HG02885 (cell line): ENCODE data around the gene SLC6A7.
"Not testable (repeated sequence)": the region's sequence is repeated elsewhere in the genome, so short reads cannot be mapped to it uniquely, and the experiment has no call there.

ENCODE experiments used
- ATAC-seq: cut with Tn5 transposase; IDR thresholded peaks from one replicate; pipeline ENCODE4 v1.9.1; 2021; ENCODE audit warnings: mild to moderate bottlenecking; ENCODE audit not compliant: unreplicated experiment, poor library complexity

SLC6A7 gene

DNA sequence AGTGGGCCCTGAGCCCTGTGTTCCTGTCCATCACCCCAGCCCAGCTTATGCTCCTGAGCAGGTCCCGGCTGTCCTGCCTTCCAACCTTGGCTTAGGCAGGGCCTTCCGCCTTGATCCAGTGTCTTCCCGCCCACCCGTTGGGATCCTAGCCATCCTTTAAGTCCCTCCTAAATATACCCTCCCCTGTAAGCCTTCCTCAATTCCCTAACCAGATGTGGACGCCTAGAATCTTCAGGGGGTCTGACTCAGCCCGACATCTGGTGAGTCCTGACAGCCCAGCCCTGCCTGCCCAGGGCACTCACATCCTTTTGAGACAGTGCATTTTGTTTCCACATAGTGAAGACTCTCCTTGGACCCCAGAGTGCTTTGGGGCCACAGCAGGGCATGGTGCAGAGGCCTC lies 23.7 kb downstream of the SLC6A7 start:
- no peak for ATAC-seq

DNA sequence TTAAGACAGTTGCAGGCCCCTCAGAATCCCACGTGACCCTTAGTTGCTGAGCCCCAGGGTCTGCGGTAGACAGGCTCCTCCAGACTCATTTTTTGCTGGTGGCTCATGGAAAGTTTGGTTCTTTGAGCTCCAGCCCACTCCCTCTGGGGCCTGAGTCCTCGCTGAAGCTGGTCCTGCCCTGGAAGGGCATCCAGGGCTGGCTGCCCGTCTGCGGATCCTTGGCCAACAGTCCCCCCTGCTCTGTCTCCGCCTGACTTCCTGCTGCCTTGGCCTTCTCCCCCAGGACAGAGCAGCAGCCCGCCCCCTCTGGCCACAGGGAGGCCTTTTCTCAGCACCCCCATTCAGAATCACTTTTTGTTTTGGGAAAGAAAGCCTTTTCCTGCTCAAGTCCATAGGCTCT lies 24.4 kb downstream of the SLC6A7 start:
- ATAC-seq, result no peak

DNA sequence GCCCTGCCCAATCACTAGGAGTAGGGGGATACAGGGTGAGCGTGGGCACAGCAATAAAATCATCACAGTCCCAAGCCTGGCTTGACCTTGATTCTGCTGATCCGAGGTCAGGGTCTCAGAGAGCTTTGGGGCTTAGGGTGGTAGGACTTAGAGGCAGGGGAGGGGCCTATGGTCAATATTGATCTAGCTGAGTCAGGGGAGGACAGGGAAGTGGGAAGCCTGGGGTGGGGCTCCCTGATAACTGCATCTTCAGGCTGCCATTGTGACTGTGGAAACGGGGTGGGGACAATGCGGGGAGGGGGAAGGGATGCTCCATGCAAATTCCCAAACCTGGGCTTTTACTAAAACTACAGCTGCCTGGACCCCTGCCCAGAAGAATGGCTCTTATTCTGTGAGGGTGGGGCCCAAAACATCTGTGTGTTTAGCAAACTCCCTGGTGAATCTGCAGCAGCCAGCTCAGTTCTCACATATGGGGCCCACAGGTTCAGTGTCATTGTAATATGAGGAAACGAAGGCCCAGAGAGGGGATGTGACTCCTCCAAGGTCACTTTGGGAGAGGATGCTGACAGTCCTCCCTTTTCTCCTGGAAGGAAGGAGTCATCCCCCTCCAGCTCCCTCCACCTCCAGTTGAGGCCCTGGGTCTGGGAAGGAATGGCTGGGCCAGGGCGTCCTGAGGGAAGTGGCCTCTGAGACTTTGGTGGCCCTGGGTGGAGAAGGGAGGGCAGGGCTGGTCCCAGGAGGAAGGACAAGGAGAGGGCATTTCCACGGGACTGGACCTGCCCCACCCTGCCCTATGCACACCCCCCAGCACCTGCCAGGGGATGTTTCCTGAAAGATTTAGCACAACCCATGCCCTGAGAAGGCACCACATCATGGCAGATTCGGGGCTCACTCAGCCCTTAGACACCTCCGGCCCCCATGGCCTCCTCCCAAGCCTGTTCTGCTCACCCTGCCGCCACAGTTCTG lies 26.4 kb downstream of the SLC6A7 start:
- no peak for ATAC-seq

DNA sequence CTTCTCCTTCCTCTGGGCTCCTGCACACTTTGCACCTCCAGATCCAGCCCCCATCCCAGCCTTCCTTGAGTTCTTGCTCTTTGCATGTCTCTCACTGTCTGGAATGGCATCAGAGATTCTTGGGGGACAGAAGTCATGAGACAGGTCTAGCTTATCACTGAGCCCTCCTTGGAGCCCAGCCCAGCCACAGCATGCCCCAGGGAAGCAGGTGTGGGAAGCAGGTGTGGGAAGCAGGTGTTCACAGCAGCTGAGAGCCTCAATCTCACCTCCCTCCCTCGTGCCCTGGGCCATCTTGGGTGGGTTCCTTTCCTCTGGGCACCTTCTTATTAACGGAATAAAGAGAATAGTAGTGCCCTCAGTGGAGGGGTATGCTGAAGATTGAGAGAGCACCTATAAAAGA lies 27.2 kb downstream of the SLC6A7 start:
- no peak for ATAC-seq

DNA sequence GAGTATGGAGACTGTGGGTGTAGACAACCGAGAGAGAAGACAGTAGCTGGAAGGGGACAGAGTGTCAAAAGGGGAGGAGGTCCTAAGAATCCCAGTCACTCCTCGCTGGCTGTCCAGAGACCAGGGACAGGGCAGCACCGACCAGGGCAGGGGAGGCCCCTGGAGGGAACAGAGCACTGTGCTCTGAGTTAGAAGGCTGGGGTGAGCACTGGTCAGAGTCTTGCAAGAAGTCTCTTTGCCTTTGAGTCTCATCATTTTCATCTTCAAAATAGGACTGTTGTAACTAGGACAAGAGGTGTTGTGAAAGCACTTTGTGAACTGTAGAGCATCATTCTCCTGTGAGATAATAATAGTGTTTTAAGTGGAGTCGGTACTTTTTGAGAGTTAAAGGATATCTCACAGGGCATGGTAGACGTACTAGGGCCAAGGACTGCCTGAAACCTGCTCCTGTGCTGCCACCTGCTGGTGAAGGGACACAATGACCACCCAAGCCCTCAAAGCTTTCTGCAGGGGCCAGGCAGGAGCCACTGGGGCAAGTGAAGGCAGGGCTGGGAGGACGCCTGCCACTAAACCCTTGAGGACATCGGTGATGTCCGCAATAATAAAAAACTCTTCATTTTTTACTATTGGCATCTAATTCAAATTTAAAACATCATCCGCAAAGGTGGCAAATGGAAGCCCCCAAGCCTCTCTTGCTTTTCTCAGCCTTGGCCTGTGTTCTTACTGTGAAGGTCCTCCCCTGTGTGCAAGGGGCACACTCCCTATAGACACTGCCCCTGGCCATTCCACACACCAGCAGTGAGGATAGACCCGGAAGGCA lies 28.2 kb downstream of the SLC6A7 start:
- peak; percentile 87 for ATAC-seq

DNA sequence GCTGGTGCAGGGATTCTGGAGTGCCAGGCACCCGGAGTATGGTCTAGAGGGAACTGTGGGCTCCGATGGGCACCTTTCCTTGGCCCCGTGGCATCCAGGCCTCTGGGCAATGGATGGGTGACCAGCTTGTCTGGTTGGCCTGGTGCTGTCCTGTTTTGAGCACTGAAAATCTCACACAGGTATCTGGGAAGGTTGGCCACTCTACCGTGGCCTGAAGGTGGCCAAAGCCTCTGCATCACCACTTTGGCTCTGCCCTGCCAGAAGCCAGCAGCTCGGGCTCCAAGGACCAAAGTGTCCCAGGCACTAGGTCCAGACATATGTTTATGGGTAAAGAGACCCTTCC lies 28.8 kb downstream of the SLC6A7 start:
- no peak for ATAC-seq

DNA sequence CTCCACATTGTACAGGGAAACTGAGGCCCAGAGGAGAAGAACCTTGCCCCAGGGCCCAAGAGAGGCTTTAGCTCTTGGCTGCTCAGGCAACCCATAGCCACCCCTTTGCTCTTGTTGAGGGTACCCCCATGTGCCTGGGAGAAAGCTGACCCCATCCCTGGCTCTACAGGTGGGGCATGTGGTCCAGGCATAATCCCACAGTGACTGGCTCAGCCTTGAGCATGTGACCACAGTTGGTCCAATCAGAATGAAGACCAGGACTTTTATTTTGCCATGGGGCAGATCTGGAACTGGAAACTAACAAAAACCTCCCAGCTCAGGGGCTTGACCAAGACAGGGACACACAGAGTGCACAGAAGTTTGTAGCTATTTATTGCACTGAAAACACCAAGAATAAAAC lies 29.3 kb downstream of the SLC6A7 start:
- no peak for ATAC-seq

DNA sequence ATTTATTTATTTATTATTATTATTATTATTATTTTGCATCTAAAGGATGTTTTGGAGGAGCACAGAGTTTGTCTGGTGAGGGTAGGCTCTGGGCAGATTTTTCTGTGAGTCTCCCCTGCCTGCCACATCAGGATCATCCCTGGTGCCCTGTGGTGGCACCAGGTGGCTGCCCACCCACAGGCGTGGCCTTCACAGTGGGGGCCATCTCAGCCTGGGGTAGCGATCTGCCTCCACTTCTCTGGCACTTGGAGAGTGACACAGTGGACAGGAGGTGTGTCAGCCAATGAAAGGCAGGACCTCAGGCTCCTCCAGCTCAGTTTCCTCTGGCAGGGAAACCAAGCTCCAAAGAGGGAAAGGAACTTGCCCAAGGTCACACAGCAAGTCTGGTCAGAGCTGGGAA lies 30.0 kb downstream of the SLC6A7 start:
- ATAC-seq, result no peak

DNA sequence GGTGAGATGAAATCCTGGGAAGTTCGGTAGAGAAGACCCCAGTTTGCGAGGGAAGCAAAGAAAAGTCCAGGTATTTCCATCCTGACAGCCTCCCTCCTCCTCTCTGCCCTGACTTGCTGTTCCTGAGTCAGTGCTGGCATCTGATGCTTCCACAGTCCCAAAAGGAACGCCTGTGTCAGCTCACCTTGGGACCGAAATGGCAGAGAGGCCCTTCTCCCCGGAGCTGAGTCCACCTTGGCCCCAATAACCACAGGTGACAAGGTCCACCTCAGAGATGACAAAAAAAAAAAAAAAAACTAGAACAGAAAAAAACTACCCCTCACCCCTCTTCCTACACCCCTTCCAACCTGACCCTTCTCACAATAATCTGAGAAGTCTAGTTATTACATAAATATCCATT lies 31.6 kb downstream of the SLC6A7 start:
- ATAC-seq, result no peak

DNA sequence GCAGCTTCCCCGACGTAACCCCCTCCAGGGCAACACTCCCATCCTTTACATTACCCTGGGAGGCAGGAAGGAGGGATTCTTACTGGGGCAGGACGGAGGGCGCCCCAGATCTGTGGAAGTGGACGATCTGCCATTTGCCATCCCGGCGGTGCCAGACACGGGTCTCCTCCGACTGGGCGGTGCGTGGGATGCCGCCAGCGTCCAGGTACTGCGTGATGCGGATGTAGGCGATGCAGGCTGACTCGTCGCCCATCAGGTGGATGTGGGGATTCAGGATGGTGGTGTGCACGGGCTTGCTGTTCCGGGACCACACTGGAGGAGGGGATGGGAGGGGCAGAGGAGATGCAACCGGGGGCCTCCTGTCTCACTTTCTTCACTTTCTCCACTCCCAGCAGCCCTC lies 33.0 kb downstream of the SLC6A7 start:
- ATAC-seq, result no peak

DNA sequence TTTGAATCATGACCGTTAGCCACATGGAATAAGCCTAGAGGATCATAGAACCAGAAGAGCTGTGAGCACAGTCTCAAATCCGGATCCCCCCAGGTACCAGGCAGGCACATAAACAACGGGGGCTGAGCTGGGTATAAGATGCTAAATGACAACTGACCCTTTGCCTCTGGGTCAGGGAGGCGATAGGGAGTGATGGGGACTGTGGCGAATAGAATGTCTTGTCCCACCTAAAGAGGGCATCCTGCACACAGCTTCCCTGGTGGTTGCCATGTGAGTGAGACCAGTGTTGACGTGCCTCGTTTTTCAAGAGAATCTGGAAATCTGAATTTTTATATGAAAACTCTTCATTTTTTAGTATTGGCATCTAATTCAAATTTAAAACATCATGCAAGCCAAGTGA lies 33.6 kb downstream of the SLC6A7 start:
- no peak for ATAC-seq

DNA sequence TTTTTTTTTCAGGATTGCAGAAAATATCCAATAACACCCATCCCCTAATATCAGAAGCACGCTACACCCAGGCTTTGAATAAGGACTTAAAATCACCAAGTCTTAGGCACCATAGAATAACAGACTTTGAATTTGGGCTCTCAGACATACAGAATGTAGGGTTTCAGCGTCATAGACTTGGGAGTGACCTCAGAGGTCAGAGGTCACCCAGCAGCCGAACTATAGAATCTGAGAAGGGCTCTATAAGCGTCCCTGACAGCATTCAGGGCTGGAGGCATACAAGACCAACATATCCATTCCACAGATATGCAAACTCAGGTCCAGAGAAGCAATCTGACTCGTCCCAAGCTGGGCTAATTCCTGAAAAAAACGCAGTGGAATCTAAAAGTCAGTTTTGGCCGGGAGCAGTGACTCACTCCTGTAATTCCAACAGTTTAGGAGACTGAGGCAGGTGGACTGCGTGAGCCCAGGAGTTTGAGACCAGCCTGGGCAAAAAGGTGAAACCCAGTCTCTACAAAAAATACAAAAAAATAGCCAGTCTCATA lies 34.7 kb downstream of the SLC6A7 start:
- no peak for ATAC-seq

DNA sequence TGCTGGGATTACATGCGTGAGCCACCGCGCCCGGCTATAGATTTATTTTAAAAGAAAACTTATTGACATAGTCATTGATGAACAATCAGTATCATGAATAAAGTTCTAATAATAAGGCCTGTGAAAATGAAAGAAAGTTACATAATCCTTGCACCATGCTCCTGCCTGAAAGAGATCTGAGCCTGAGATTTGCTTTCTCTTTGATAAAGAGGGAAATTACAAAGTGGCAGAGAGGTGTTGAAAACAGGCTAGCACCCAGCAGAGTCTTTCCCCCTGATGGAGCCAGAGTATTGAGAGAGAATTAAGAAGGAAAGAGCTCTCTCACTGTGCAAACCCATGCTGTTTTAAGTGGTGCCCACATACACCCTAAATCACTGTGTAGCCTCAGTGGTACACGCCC lies 37.2 kb downstream of the SLC6A7 start:
- ATAC-seq, result no peak

DNA sequence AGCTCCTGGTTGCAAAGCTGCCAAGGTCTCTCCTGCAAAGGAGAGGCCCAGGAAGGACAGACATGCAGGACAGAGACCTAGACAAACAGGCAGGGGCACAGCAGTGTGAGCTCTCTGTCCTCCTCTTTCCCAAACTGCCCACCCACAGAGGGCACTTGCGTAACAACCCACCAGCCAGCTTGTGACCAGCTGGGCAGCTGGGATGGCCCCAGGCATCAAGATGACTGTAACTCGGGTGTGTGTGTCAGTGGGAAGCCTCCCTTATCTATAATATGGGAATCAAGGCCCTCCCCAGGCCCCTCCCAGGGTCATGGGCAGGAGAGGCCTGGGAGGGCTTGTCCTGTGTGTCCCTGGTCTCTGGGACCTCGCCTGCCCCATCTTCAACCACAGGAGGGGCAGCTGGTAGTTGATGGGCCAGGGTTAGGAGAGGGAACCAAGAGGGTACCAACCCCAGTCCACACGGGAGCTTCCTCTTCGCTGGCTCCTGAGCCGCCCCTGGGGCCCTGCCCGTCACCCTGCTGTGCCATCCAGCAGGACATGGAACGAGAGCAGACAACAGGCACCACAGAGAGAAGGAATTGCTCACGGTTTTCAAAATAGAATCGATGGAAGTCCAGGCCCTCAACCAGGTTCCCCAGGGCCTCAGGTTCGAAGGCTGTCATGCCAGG lies 37.9 kb downstream of the SLC6A7 start:
- ATAC-seq, result no peak

DNA sequence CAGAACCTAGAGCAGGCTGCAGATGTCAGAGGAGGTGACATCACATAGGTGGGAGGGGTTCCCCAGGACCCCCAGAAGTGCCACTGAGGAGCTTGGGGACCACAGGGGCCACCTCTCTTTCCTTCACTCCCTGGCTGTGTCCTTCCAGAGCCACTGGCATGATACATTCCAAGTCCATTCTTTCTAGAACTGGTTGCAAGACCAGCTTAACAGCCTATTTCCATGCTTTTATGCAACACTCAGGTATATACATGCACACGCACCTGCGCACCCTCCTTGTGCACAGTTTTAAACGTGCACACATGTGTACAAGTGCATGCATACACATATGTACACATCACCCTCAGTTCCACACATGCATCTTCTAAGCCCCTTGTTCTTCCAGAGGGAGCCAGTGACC lies 39.7 kb downstream of the SLC6A7 start:
- no peak for ATAC-seq

DNA sequence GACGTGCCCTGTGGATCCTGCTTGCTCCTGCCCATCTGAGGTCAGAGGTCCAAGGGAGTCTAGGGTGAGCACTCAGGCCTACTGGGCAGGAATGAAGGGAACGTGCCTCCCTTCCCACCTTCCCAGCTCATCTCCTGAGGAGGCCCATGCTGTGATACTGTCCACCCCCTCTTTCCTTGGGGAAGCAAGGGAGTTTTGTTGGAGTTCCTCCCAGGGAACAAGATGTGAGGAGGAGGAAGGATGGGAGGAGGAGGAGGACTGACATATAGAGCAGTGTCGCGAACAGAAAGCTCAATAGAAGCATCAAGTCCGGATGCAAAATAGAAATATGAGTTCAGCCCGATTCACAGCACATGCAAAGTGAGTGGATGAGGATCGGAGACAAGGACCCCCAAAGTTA lies 41.0 kb downstream of the SLC6A7 start:
- no peak for ATAC-seq

DNA sequence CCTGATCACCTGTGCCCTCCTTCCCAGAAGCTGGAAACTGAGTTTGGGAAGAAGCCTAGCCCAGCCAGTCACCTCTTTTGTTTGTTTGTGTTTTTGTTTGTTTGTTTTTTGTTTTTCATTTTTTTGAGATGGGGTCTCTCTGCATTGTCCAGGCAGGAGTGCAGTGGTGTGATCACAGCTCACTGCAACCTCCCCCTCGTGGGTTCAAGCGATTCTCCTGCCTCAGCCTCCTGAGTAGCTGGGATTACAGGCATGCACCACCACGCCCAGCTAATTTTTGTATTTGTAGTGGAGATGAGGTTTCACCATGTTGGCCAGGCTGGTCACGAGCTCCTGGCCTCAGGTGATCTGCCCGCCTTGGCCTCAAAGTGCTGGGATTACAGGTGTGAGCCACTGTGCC lies 43.8 kb downstream of the SLC6A7 start:
- not testable (repeated sequence) for ATAC-seq

DNA sequence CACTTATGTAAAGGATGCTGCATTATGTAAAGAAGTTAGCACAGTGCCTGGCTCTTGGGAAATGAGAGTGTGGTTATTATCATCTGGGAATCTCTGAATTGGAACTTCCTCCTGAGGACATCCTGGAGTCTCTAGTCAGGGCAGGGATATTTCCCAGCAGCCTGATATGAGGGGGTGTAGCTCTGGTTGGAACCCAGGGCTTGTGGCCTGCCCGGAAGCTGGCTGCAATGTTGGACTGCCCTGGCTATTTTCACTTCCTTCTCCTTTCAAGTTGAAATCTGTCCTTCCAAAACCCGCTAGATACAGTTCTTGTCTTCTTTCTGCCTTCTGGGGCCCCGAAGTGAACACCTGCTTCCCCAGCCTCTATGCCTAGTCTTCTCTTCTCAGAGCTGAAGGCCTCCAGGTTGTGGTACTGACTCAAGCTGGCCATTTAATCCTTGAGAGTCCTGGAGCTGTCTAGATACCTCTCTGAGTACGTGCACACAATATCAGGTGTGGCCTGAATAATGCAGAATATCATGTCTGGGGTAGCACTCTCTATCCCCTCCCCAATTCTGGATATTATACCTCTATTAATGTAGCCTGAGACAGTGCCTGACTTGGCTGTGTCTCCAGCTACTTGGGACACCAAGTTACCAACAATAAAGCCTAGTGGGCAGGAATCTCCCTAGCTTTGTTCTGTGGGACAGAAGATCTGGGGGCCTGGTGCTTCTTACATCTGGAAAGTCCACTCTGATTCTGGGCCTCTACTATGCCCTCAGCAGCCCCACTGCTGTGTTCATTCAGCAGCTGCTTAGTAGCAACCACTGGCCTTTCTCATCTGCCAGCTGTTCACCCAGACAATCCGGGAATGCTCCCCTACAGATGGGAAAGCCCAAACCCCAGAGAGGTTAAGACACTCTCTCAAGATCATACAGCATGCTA lies 45.0 kb downstream of the SLC6A7 start:
- ATAC-seq, result peak; percentile 51

DNA sequence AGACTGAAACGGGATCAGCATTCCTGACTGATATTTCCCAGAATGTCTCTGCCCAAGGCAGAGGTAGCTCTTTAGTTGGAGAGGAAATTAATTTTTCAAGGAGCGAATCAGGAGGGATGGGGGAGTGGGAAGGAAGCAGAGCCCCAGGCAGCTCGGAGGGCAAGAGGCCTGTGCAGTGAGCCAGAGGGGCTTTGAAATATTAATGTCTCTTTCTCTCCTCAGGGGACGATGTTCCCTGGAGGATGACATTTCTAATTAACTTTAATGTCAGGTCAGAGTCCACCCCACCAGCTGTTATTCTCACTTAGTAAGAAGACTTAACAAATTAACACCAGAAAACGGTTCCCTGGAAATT lies 45.6 kb downstream of the SLC6A7 start:
- ATAC-seq, result no peak

DNA sequence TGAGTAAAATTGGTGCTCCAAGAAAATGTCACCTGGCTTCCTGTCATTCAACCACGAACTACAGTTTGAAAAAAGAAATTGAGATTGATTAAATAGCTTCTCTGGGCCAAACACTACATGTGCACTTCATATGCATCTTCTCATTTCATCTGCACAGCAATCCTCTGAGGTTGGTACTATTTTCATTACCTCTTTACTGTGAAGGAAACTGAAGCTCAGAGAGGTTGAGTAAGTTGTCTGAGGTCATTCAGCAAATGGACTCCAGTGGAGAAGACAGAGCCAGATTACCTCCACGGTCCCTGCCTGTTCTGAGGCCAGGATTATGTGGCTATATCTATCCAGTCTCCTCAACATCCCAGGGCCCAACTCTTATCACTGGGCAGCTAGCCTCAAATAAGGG lies 46.5 kb downstream of the SLC6A7 start:
- ATAC-seq, result no peak
